GM18868 (cell line): ENCODE measurements around the gene CARD11.

Experiments used
- ATAC-seq: cut with Tn5 transposase; IDR thresholded peaks from one replicate; pipeline ENCODE4 v1.9.1; 2021; ENCODE audit warnings: mild to moderate bottlenecking, moderate library complexity; ENCODE audit not compliant: unreplicated experiment

Gene CARD11

GRCh38 chr7:2945171-2945570, 98.5 kb downstream of the CARD11 start:
- no peak for ATAC-seq

- ATAC-seq = no peak
These were observed 98.9 kb downstream of the CARD11 start for GRCh38 chr7:2944739-2945138.

DNA sequence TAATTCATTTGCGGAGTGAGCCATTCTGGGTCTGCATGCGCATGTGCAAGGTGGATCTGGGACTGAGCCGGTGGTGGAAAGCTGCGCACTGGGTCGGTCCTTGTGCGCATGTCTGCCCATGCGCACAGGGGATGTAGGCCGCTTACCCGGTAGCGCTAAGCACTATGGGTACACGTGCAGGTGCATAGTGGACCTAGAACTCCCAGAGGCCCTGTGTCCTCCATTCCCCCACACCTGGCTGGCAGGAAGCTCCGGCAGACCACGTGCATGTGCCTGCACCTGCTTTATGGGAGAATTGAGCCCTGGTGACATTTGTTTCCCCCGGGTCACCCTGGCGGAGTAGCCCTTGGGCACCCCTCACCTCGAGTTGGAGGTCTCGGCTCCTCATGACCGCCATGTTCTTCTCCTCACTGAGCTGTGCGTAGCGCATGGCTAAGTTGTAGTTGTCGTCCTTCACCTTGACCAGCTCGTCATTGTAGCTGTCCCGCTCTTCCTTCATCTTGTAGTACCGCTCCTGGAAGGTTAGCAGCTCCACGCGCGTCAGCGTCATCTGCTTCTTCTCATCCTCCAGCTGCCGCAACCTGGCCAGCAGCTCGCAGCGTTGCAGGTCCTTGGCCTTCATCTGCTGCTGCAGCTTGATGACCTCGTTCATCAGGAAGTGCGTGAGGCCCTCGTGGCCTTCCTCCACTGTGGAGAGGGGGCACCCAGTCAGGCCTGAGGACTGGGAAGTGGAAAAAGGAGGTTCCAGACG, 99.6 kb downstream of the CARD11 start:
- ATAC-seq = no peak

- ATAC-seq = no peak
These were observed 102.3 kb downstream of the CARD11 start for GRCh38 chr7:2941216-2941859.

DNA sequence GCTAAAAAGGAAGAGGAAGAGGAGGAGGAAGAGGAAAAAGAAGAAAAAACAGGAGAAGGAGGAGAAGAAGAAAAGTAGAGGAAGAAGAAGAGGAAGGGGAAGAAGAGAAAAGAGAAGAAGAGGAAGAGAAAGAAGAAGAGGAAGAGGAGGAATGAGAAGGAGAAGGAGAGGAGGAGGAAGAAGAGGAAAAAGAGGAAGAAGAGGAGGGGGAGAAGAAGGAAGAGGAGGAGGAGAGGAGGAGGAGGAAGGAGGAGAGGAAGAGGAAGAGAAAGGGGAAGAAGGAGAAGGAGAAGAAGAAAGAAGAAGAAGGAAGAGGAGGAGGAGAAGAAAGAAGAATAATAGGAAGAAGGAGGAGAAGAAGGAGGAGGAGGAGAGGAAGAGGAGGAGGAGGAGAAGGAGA, 103.2 kb downstream of the CARD11 start:
- ATAC-seq = no peak

- no peak for ATAC-seq
These were observed 104.3 kb downstream of the CARD11 start for GRCh38 chr7:2939193-2939885.

DNA sequence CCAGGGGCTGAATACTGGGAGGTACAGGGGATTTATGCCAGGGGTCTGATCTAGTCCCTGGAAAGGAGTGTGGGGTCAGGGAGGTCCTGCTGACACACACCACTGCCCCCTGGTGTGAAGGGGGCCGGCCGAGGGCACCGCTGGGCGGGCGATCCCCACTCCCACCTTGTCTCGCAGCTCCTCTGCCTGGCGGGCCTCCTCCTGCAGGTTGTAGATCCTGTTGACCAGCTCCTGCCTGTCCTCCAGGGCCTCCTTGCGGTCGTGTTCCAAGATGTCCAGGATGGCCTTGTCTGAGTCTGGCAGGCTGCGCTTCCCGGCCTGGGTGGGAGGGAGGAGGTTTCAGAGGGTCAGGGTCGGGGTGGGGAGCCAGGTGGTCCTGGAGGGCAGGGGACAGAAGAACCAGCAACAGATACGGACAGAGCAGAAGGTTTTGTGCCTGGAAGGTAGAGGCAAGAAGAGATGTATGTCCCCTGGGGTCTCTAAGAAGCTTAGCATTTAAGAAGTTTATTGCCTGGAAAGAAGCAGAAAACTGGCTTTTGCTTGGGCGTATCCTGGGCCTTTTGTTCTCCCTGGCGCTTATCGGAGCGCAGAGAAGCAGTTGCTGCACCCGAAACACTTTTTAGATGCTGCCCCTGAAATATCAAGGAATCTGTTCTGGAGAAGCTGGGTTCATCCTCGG, 105.0 kb downstream of the CARD11 start:
- no peak for ATAC-seq

DNA sequence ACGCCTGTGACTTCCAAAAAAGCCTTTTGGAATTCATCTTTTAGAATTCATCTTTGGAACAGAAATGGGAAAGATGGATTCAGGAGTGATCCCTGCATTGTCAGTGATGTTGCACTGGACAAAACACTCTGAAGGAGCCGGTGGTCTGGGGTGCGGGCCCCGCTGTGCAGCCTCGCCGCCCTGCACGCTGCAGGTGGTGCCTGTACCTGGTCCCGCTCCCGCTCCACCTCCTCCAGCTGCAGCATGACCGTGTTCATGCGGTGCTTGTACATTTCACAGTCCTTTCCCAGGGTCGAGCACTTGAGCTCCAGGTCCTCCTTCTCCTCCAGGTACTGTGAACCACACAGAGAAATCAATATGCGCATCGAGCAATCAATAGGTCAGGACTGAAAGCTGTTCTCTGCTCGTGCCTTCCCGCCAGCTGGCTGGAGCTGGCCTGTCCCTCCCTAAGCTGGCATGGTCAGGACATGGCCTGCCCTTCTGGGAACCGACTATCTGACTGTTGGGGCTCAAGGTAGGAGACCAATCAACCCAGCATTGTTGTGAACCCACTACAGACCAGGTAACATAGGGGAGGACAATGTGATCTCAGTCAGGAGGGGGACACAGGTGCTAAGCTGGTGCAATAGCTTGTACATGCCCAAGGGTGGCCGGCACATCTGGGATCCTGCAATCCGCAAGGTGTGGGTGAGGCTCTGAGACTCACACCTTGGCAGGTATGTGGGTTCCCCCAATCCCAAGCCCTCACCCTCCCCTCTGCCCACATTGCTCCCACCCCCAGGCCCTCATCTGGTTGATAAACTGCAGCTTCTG, 105.8 kb downstream of the CARD11 start:
- ATAC-seq = no peak

GRCh38 chr7:2936891-2937580, 106.6 kb downstream of the CARD11 start:
- ATAC-seq = no peak

- no peak for ATAC-seq
These were observed 107.4 kb downstream of the CARD11 start for GRCh38 chr7:2936301-2936700.

DNA sequence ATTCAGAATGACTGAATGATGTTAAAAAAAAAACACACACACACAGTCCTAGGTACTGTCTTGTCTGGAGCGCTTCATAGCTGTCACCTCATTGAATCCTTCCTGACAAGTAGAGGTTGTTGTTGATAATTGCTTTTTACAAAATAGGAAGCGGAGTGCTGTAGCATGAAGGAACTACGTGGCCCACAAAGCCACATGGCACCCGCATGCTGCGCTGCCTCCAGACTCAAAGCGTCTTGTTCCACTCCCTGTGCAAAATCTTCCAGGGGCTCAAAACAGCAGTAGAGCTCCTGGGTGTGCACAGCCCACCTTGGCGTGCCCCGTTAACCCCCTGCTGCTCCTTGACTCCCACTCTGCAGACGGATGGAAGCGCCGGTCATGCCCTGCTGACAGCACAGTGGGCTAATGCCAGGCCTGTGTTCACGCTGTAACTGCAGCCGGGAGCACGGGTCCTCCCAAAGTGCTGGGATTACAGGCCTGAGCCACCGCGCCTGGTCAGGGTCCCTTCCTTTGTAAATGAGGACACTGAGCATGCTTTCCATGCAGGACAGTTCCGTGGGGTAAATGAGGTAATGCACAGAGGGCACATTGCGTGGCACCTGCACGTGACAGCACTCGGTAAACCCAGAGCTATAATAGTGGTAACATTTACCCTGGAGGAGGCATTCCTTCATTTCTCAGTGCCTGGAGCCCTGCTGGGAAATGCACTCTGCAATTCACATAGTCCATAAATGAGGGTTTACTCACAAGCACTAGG, 108.5 kb downstream of the CARD11 start:
- no peak for ATAC-seq

DNA sequence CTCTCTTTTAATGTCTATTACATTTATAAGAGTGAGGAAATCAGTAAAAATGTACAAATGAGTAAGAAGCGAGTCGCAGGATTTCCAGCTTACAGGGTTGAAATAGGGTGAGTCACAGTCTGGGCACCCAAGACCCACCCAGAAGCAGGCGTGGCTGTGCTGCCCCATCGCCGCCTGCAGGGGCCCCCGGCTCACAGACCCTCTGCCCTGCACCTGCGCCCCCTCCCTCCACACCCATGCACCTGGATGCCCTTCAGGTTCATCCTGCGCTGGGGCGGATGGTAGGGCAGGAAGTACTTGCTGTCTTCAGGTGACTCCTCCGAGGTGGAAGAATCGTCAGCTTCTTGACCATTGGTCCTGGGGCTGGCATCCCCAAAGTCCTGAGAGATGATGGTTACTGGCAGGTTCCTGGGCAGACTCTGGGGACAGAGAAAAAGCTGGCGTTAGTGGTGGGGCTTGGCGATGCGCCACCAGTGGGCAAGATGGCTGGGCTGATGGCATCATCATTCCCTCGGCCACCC, 109.4 kb downstream of the CARD11 start:
- ATAC-seq = no peak

GRCh38 chr7:2932402-2933251, 111.0 kb downstream of the CARD11 start:
- ATAC-seq = no peak

DNA sequence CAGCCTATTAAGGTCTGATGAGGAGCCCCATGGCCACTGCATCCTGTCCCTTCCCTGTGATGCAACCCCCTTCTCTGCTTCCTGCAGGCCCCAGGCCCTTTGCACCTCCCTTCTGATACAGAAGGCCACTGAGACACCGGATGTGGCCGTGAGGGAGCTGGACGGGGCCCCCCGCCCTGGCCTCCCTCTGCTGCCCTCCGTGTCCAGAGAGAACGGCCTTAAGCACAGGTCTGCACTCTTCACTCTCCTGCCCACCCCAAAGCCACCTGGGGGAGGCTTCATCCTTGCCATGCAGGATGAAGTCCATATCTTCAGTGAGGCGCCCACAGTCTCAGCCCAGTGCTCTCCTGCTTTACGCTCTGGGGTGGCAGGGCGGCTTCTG, 112.6 kb downstream of the CARD11 start:
- no peak for ATAC-seq

- ATAC-seq = no peak
These were observed 113.2 kb downstream of the CARD11 start for GRCh38 chr7:2930310-2931033.

DNA sequence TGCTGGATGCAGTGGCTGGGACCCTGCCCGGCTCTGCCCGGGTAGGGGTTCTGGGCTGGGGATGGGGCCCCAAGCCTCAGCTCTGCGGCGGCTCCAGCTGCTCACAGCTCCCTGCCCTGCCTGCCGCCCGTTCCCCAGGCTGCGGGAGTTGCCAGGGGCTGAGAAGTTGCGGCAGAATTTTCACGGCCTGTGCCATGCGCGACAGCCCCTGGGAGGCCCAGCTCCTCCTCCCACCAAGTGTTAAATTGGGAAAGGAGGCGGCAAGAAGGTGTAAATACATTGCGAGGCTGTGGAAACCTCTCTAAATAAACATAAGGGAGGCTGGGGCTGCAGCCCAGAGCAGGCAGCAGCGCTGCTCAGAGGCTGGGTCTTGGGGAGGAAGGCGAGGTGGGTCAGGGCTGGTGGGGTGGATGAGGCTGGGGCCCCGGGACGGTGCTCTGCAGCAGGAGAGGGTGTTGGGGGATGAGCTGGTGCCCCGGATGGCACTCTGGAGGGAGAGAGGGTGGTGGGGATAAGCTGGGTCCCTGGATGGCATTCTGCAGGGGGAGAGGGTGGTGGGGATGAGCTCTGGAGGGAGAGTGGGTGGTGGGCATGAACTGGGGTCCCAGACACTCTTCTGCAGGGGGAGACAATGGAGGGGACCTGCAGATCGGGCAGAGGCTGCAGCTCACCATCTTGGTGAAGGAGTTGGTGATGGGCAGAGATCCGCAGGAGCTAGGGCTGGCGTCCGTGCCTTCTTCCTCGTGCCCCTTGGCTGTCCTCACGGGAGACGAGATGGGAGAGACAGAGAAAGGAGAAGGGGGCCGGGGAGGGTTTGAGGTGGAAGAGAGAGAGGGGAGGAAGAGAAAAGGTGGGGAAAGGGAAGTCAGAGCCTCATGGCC, 114.1 kb downstream of the CARD11 start:
- no peak for ATAC-seq
